NT2/D1 (cell line): ENCODE data around the gene TENM3.

Experiments
- SUZ12 ChIP-seq: IDR thresholded peaks from 2 replicates; pipeline ENCODE4 v1.6.1; 2011; ENCODE audit not compliant: insufficient read length, insufficient read depth; ENCODE audit errors: extremely low read depth
- YY1 ChIP-seq: IDR thresholded peaks from 2 replicates; pipeline ENCODE4 v1.6.1; 2011; ENCODE audit not compliant: insufficient read length, insufficient read depth
- ZNF274 ChIP-seq: IDR thresholded peaks from 2 replicates; pipeline ENCODE4 v1.6.1; 2011; ENCODE audit warnings: mild to moderate bottlenecking, low read depth, low read length

DNA sequence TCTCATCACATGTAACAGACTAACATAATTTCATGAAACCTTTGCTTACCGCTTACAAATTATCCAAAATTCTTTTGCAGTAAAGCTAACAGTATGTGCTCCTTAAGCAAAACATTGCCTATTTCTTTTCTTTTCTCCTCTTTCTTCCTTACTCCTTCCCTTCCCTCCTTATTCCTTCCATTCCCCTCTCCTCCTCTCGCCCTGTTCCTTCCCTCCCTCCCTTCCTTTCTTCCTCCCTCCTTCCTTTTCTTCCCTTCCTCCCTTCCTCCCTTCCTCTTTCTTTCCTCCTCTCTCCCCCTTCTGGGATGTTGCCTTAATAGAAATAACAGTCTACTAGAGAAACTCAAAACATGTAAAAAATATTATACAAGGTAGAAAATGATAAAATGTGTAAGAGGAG lies 246.4 kb downstream of the TENM3 start:
- TF ChIP-seq YY1 (no peak), ZNF274 (no peak), SUZ12 (no peak)
